HCT116 (cell line): ENCODE data around the gene CHML.

ENCODE experiments used
- CTCF ChIP-seq, 3 experiments: fragments of 200-600 bp in 1 of 3; sonication (generic) in 1 of 3; IDR thresholded peaks in 2 of 3; conservative IDR thresholded peaks in 1 of 3; 2 replicates each; pipeline ENCODE4 v1.5.1; 2012 to 2017; ENCODE audit warnings: low read depth in 2 of 3, low read length in 2 of 3, antibody characterized with exemption in 1 of 3, borderline replicate concordance in 1 of 3, control low read depth in 1 of 3, mild to moderate bottlenecking in 1 of 3, mixed read lengths in 1 of 3, mixed run types in 1 of 3, moderate library complexity in 1 of 3; ENCODE audit not compliant: insufficient read depth in 1 of 3
- POLR2A ChIP-seq: IDR thresholded peaks from 2 replicates; pipeline ENCODE4 v1.7.0; 2011; ENCODE audit warnings: borderline replicate concordance; ENCODE audit not compliant: insufficient read depth, insufficient read length; ENCODE audit errors: extremely low read depth
- SIN3A ChIP-seq: IDR thresholded peaks from 2 replicates; pipeline ENCODE4 v1.6.1; 2012; ENCODE audit warnings: low read depth
- ZFX ChIP-seq: fragments of 450-650 bp; IDR thresholded peaks from 2 replicates; pipeline ENCODE4 v1.6.1; 2017
- TF ChIP-seq, protein P1 (sequence below): IDR thresholded peaks from 2 replicates; pipeline ENCODE4 v1.6.1; 2011; ENCODE audit warnings: mild to moderate bottlenecking, low read length, moderate library complexity; ENCODE audit not compliant: insufficient replicate concordance; ENCODE audit errors: extremely low read depth

DNA sequence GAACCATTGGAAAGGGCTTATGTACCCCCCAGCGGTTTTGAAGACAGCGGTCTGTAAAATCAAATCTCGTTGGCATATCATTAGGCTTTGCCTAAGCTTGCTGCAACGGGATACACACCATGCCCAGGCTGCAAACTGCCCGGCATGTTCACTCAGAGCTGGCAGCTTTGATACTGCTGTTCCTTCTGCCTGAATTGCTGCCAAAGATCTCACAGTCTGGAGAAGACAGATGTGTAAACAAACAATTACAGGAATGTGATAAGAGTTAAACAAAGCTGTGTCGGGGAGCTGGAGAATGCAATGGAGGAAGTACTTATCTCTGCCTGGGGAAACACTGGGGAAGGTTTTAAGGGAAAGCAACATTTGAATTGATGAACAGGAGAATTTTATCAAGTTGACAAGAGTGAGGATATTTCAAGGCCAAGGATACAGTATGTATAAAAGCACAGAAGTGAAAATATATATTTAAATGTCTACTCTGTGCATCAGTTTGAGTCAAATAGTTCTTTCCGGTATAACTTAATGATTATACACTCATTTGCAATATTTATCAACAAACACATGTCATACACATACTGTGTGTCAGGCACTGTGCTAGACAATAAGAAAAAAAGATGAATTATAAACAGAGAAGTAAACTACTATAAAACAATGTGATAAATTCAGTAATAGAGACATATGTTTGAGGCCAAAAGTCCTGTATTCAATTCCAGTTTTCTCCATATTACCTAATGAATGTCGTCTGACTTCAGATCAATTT lies 29.9 kb downstream of the CHML start:
- TF ChIP-seq POLR2A, result no peak
- TF ChIP-seq SIN3A, result no peak
- TF ChIP-seq ZFX, result no peak
- TF ChIP-seq CTCF (IDR thresholded peaks at IDR 0.05 in 2 of 3, conservative IDR thresholded peaks at IDR 0.05 in 1 of 3; ENCODE audit: borderline replicate concordance in 1 of 3, insufficient read depth in 1 of 3, low read depth in 2 of 3, low read length in 2 of 3), result no peak
- TF ChIP-seq, protein P1, sequence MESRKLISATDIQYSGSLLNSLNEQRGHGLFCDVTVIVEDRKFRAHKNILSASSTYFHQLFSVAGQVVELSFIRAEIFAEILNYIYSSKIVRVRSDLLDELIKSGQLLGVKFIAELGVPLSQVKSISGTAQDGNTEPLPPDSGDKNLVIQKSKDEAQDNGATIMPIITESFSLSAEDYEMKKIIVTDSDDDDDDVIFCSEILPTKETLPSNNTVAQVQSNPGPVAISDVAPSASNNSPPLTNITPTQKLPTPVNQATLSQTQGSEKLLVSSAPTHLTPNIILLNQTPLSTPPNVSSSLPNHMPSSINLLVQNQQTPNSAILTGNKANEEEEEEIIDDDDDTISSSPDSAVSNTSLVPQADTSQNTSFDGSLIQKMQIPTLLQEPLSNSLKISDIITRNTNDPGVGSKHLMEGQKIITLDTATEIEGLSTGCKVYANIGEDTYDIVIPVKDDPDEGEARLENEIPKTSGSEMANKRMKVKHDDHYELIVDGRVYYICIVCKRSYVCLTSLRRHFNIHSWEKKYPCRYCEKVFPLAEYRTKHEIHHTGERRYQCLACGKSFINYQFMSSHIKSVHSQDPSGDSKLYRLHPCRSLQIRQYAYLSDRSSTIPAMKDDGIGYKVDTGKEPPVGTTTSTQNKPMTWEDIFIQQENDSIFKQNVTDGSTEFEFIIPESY, result no peak
